Ishikawa (cell line): ENCODE measurements around the gene STAT4.

ENCODE experiments used
- RAD21 ChIP-seq: IDR thresholded peaks from 2 replicates; pipeline ENCODE4 v1.6.1; 2012; ENCODE audit warnings: low read depth
- TF ChIP-seq, protein P1 (sequence below): IDR thresholded peaks from 2 replicates; pipeline ENCODE4 v1.6.1; 2012; ENCODE audit warnings: low read depth, mild to moderate bottlenecking

DNA sequence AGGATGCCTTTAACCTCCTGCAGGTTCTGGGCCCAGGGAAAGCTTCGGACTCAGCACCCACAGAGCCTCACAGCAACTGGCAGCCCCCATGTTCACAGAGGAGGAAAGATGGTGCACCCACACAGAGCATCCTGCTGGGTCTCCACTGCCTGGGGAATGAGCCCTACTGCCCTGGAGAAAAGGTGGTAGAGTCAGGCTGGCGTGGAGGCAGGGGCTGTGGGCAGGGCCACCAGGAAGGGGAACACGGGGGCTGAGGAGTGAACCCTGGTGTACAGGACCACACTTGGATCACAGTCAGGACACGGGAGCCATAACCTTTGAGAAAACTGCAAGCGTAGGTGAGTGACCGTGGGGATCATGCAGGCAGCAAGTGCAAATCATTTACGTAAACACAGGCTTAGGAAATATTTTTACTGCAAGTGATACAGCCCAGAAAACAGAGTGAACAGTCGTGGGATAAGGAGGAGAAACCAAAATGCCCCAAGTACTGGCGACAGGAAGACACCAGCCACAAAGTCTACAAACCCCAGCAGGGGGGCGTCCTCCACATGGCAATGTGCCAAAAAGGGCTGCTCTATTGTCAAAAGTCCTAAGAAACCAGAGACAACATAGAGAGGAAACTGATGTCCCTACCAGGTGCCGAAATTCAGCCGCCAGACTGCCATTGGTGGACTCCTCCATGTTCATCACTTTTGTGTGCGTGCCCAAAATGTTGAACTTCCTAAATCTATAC, 164.4 kb downstream of the STAT4 start:
- TF ChIP-seq, protein P1, sequence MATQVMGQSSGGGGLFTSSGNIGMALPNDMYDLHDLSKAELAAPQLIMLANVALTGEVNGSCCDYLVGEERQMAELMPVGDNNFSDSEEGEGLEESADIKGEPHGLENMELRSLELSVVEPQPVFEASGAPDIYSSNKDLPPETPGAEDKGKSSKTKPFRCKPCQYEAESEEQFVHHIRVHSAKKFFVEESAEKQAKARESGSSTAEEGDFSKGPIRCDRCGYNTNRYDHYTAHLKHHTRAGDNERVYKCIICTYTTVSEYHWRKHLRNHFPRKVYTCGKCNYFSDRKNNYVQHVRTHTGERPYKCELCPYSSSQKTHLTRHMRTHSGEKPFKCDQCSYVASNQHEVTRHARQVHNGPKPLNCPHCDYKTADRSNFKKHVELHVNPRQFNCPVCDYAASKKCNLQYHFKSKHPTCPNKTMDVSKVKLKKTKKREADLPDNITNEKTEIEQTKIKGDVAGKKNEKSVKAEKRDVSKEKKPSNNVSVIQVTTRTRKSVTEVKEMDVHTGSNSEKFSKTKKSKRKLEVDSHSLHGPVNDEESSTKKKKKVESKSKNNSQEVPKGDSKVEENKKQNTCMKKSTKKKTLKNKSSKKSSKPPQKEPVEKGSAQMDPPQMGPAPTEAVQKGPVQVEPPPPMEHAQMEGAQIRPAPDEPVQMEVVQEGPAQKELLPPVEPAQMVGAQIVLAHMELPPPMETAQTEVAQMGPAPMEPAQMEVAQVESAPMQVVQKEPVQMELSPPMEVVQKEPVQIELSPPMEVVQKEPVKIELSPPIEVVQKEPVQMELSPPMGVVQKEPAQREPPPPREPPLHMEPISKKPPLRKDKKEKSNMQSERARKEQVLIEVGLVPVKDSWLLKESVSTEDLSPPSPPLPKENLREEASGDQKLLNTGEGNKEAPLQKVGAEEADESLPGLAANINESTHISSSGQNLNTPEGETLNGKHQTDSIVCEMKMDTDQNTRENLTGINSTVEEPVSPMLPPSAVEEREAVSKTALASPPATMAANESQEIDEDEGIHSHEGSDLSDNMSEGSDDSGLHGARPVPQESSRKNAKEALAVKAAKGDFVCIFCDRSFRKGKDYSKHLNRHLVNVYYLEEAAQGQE = no peak
- no peak for TF ChIP-seq RAD21
